GM13977 (cell line): ENCODE results near the gene FMOD.

Experiments used
- DNase-seq: peaks from one replicate; pipeline ENCODE4 v3.0.0; 2012; ENCODE audit warnings: low spot score
- CTCF ChIP-seq: IDR thresholded peaks from 2 replicates; pipeline ENCODE4 v1.5.1; 2012; ENCODE audit warnings: mild to moderate bottlenecking, control low read depth; ENCODE audit not compliant: insufficient read depth; ENCODE audit errors: extremely low read depth, missing control alignments
- in situ Hi-C: fragments of 300-500 bp; cut with MboI; formaldehyde crosslinking; loops from one replicate; pipeline ENCODE4 v1.12.0; 2022; ENCODE audit warnings: low sequenced_read_pairs, low pct_unique_long_range_greater_than_20kb, mixed read lengths, inconsistent platforms; ENCODE audit not compliant: unreplicated experiment

FMOD gene

GRCh38 chr1:203364094-203364801, 13.3 kb upstream of the FMOD start:
- no peak for DNase-seq
- TF ChIP-seq CTCF: no peak
- in situ Hi-C loops: no loop called here

GRCh38 chr1:203362720-203363025, 11.8 kb upstream of the FMOD start:
- in situ Hi-C loops: no loop called here
- DNase-seq: no peak
- no peak for TF ChIP-seq CTCF

GRCh38 chr1:203361945-203362719, 11.2 kb upstream of the FMOD start:
- no peak for DNase-seq
- in situ Hi-C loops: no loop called here
- TF ChIP-seq CTCF: no peak

DNA sequence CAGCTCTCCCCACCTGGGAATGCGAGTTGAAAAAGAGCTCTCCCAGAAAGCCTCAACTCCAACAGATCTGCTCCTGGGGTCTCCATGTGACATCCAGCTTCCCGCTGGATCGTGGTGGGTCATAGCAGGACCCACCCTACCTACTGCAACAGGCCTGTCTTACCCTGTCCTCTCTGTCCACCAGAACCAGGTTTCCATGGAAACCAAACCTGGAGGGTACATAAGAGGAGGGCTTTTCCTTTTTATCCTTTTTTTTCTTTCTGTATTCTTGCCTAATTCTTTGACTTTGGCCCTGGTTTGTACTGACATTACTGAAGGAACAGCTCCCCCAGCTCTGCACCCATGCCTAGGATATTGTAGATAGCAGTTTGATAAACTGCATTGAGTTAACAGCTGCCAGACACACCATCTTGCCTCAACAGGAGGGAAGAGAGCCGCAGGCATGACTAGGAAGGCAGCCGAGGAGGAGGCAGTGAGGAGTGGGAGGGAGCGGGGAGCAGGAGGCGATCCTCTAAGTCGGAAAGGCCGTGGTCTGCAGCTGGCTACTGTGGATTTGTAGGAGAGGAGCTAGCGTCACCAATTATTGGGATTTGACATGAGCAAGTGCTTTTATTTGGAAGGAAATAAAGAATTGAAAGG, 9.7 kb upstream of the FMOD start:
- no peak for DNase-seq
- in situ Hi-C loops: no loop called here
- no peak for TF ChIP-seq CTCF

DNA sequence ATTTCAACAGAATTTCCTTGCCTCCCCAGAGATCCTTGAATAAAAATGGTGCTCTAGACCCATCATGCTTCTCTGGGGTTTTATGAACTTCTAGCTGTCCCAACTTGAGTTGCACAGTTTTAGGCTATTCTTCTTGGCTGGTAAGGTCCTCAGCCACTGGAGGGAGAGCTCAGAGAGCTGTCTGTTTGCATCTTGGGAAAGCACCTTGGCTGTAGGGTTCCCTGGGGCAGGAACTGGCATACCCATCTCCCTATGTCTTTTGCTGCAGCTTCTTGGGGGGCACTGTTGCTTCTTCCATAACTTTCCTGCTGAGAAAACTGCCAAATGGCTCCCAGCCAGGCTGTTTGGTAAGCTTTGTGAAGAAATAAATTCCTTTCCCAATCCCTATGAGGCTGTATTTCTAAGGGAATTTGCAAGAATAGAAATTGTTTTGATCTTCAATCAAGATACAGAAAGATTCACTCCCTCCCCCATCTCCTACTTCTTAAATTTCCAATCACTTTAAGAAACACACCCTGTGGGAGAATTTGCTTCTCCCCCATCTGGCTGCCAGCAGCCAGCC, 8.2 kb upstream of the FMOD start:
- TF ChIP-seq CTCF: no peak
- in situ Hi-C loops: no loop called here
- DNase-seq: no peak

DNA sequence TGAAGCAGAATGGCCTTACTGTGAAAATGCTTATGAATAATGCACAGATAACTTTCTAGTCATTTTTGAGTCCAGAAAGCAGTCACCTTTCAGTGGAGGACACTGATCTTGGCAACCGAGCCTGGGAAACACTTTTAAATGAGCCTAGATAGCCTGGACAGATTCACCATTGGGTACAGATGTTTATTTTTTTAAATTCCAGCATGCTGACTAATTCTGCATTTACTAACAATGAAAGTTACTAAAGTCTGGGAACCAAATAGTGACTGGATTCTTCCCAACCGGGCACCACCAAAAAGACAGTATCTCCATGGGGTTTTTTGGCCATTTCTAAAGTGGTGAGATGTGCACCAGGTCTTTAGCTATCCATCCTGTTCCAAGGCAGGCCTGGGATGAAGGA, 3.3 kb upstream of the FMOD start:
- DNase-seq: no peak
- in situ Hi-C loops: no loop called here
- TF ChIP-seq CTCF: no peak
